HFF-Myc (cell line): Measurements from ENCODE around the gene PNPLA7.
"Not testable (repeated sequence)": the region's sequence is repeated elsewhere in the genome, so short reads cannot be mapped to it uniquely, and the experiment has no call there.

Experiments used
- DNase-seq: peaks from one replicate; pipeline ENCODE4 v3.0.0-alpha.2; 2011; ENCODE audit warnings: low read depth; ENCODE audit errors: extremely low read depth
- H3K4me3 ChIP-seq: replicated peaks from 2 replicates; pipeline ENCODE4 v1.5.1; 2011; ENCODE audit warnings: low read depth, mild to moderate bottlenecking, control low read depth, low read length
- CTCF ChIP-seq: IDR thresholded peaks from 2 replicates; pipeline ENCODE4 v1.5.1; 2012; ENCODE audit warnings: mild to moderate bottlenecking, low read depth, low read length, control low read depth; ENCODE audit errors: missing control alignments

PNPLA7 gene

GRCh38 chr9:137550231-137550621, at the start of gene PNPLA7:
TSS of gene PNPLA7 (minus strand) at chr9:137550402. CDS start at chr9:137550197, 205 bp downstream.
- DNase-seq = peak; percentile 41
- TF ChIP-seq CTCF = no peak
- peak within 1 kb of the TSS; percentile 85 for H3K4me3 ChIP-seq

DNA sequence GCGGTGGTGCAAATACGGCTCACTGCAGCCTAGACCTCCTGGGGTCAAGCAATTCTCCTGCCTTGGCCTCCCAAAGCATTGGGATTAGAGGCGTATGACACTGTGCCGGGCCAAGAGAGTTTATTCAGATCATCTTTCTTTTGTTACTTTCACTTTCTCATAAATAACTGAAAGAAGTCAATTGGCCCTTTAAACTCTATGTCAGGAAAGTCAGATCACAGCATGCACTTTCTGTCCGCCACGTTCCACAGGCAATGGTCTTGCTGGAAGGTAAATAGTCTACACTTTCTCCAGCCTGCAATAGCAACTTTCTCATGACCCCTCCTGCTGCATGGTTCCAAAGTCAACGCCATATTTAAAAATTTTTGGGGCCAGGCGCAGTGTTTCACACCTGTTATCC, 48.7 kb upstream of the PNPLA7 start:
- no peak for DNase-seq
- TF ChIP-seq CTCF = no peak
- no peak overlapping the region for H3K4me3 ChIP-seq

- not testable (repeated sequence) for H3K4me3 ChIP-seq, DNase-seq
Measured at GRCh38 chr9:137596577-137596976, 46.4 kb upstream of the PNPLA7 start.

- TF ChIP-seq CTCF = no peak
- H3K4me3 ChIP-seq = no peak overlapping the region
- DNase-seq = no peak
Measured at GRCh38 chr9:137593176-137593575, 43.0 kb upstream of the PNPLA7 start.

DNA sequence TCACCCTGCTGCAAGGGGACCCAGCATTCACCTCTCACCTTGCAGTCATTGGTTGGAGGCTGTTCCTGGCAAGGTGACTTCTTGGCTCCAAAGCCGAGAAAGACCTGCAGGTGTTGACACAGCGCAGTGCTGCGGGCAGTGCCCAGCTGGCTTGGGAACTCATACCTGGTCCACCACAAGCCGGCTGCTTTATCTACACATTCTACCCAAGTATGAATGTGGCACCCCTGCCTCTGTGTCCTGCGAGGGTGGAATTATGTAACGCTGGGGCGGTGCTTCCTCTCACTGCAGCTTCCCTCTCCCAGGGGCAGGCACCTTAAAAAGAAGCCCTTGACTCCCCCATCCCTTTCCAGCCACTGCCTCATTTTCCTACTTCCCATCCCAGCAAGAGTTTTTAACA, 42.6 kb upstream of the PNPLA7 start:
- DNase-seq = no peak
- H3K4me3 ChIP-seq = no peak overlapping the region

GRCh38 chr9:137590469-137591383, 40.5 kb upstream of the PNPLA7 start, which contains the start of gene ZMYND19:
TSS of gene ZMYND19 (minus strand) at chr9:137590512. CDS start at chr9:137590263, 249 bp downstream.
- TF ChIP-seq CTCF = no peak
- peak within 1 kb of the TSS; percentile 71 for H3K4me3 ChIP-seq
- DNase-seq = no peak

More for the DNA sequence above, 42.6 kb upstream of the PNPLA7 start:
- TF ChIP-seq CTCF = no peak

GRCh38 chr9:137590123-137590468, 39.9 kb upstream of the PNPLA7 start:
- DNase-seq = no peak
- peak overlapping the region; percentile 68 for H3K4me3 ChIP-seq
- TF ChIP-seq CTCF = no peak
